ENCODE data around the gene CLNK. TPM values are rescaled to one million over a fixed set of nuclear protein-coding genes. Genes with fewer than 3 reads are reported as not detected.

The CLNK gene
- total and polyA plus RNA-seq, 5 donors = not detected

GRCh38 chr4:10722957-10723356 lies 38.4 kb upstream of the CLNK start:
- Histone ChIP-seq H3K27ac (ENCODE audit: low read length) (no peak overlapping the region), H3K27me3 (ENCODE audit: control insufficient read depth, insufficient read depth) (no peaks in the 10 kb centered on the region), H3K4me1 (ENCODE audit: control insufficient read depth, insufficient read depth, low read length) (no peaks in the 10 kb centered on the region), H3K9me3 (ENCODE audit: control insufficient read depth, low read length) (no peaks in the 10 kb centered on the region), H3K4me3 (ENCODE audit: low read length) (no peak overlapping the region)
- no peak for ATAC-seq
- intact Hi-C loops (cut with DNase I) = no loop called here
- WGBS = 62% methylated on average over 4 of the region's 4 CpGs
- no peak for DNase-seq

- H3K4me1 ChIP-seq (ENCODE audit: control insufficient read depth, insufficient read depth, low read length) = no peaks in the 10 kb centered on the region
- intact Hi-C loops (cut with DNase I) = no loop called here
- H3K9me3 ChIP-seq (ENCODE audit: control insufficient read depth, low read length) = no peaks in the 10 kb centered on the region
- H3K4me3 ChIP-seq (ENCODE audit: low read length) = no peak overlapping the region
- no peak for DNase-seq
- H3K27me3 ChIP-seq (ENCODE audit: control insufficient read depth, insufficient read depth) = no peaks in the 10 kb centered on the region
- whole genome bisulfite sequencing = 91% methylated on average over 4 of the region's 4 CpGs
- H3K27ac ChIP-seq (ENCODE audit: low read length) = no peak overlapping the region
- ATAC-seq = no peak
Observed at GRCh38 chr4:10721616-10722015, 37.0 kb upstream of the CLNK start.

GRCh38 chr4:10716163-10716562 lies 31.6 kb upstream of the CLNK start:
- no peak overlapping the region for H3K4me3 ChIP-seq (ENCODE audit: low read length)
- 87% methylated on average over 2 of the region's 2 CpGs for WGBS
- intact Hi-C loops (cut with DNase I) = no loop called here

GRCh38 chr4:10715696-10716095 lies 31.1 kb upstream of the CLNK start:
- DNase-seq (no peak), ATAC-seq (no peak)
- intact Hi-C loops (cut with DNase I) = no loop called here
- 51% methylated on average over 5 of the region's 5 CpGs for WGBS
- Histone ChIP-seq H3K27ac (ENCODE audit: low read length) (no peak overlapping the region), H3K9me3 (ENCODE audit: control insufficient read depth, low read length) (no peaks in the 10 kb centered on the region), H3K4me3 (ENCODE audit: low read length) (no peak overlapping the region), H3K27me3 (ENCODE audit: control insufficient read depth, insufficient read depth) (no peaks in the 10 kb centered on the region), H3K4me1 (ENCODE audit: control insufficient read depth, insufficient read depth, low read length) (no peaks in the 10 kb centered on the region)

More at GRCh38 chr4:10716163-10716562, 31.6 kb upstream of the CLNK start:
- H3K4me1 ChIP-seq (ENCODE audit: control insufficient read depth, insufficient read depth, low read length) = no peaks in the 10 kb centered on the region
- ATAC-seq (no peak), DNase-seq (no peak)
- no peak overlapping the region for H3K27ac ChIP-seq (ENCODE audit: low read length)
- no peaks in the 10 kb centered on the region for H3K9me3 ChIP-seq (ENCODE audit: control insufficient read depth, low read length)
- H3K27me3 ChIP-seq (ENCODE audit: control insufficient read depth, insufficient read depth) = no peaks in the 10 kb centered on the region

- Histone ChIP-seq H3K27ac (ENCODE audit: low read length) (no peak overlapping the region), H3K27me3 (ENCODE audit: control insufficient read depth, insufficient read depth) (no peaks in the 10 kb centered on the region), H3K4me3 (ENCODE audit: low read length) (no peak overlapping the region), H3K9me3 (ENCODE audit: control insufficient read depth, low read length) (no peaks in the 10 kb centered on the region), H3K4me1 (ENCODE audit: control insufficient read depth, insufficient read depth, low read length) (no peaks in the 10 kb centered on the region)
- DNase-seq = no peak
- no peak for ATAC-seq
- 89% methylated on average over 4 of the region's 4 CpGs for WGBS
- intact Hi-C loops (cut with DNase I) = no loop called here
Observed at GRCh38 chr4:10715135-10715534, 30.6 kb upstream of the CLNK start.

- ATAC-seq = no peak
- Histone ChIP-seq H3K27ac (ENCODE audit: low read length) (no peak overlapping the region), H3K4me1 (ENCODE audit: control insufficient read depth, insufficient read depth, low read length) (no peaks in the 10 kb centered on the region), H3K4me3 (ENCODE audit: low read length) (no peak overlapping the region), H3K9me3 (ENCODE audit: control insufficient read depth, low read length) (no peaks in the 10 kb centered on the region), H3K27me3 (ENCODE audit: control insufficient read depth, insufficient read depth) (no peaks in the 10 kb centered on the region)
- 82% methylated on average over 3 of the region's 3 CpGs for WGBS
- intact Hi-C loops (cut with DNase I) = no loop called here
- DNase-seq = no peak
Observed at GRCh38 chr4:10713591-10713990, 29.0 kb upstream of the CLNK start.

GRCh38 chr4:10706236-10706635 lies 21.7 kb upstream of the CLNK start:
- ATAC-seq = peak in 1 of 2 donors; percentile 71
- no peak for DNase-seq

GRCh38 chr4:10704430-10704810 lies 19.9 kb upstream of the CLNK start:
- DNase-seq = no peak
- H3K9me3 ChIP-seq (ENCODE audit: control insufficient read depth, low read length) = no peaks in the 10 kb centered on the region
- no peak for ATAC-seq
- no peak overlapping the region for H3K27ac ChIP-seq (ENCODE audit: low read length)
- H3K27me3 ChIP-seq (ENCODE audit: control insufficient read depth, insufficient read depth) = no peaks in the 10 kb centered on the region
- H3K4me1 ChIP-seq (ENCODE audit: control insufficient read depth, insufficient read depth, low read length) = no peaks in the 10 kb centered on the region
- intact Hi-C loops (cut with DNase I) = no loop called here
- H3K4me3 ChIP-seq (ENCODE audit: low read length) = no peak overlapping the region

More at GRCh38 chr4:10706236-10706635, 21.7 kb upstream of the CLNK start:
- no peaks in the 10 kb centered on the region for H3K9me3 ChIP-seq (ENCODE audit: control insufficient read depth, low read length)
- WGBS = 60% methylated on average over 1 of the region's 1 CpG
- H3K27ac ChIP-seq (ENCODE audit: low read length) = no peak overlapping the region
- no peaks in the 10 kb centered on the region for H3K4me1 ChIP-seq (ENCODE audit: control insufficient read depth, insufficient read depth, low read length)
- intact Hi-C loops (cut with DNase I) = no loop called here
- no peak overlapping the region for H3K4me3 ChIP-seq (ENCODE audit: low read length)
- no peaks in the 10 kb centered on the region for H3K27me3 ChIP-seq (ENCODE audit: control insufficient read depth, insufficient read depth)

- Histone ChIP-seq H3K4me1 (ENCODE audit: control insufficient read depth, insufficient read depth, low read length) (no peaks in the 10 kb centered on the region), H3K27ac (ENCODE audit: low read length) (no peak overlapping the region), H3K27me3 (ENCODE audit: control insufficient read depth, insufficient read depth) (no peaks in the 10 kb centered on the region), H3K4me3 (ENCODE audit: low read length) (no peak overlapping the region), H3K9me3 (ENCODE audit: control insufficient read depth, low read length) (no peaks in the 10 kb centered on the region)
- no peak for DNase-seq
- intact Hi-C loops (cut with DNase I) = no loop called here
- no peak for ATAC-seq
- 67% methylated on average over 3 of the region's 3 CpGs for WGBS
Observed at GRCh38 chr4:10703766-10704429, 19.3 kb upstream of the CLNK start.

- H3K9me3 ChIP-seq (ENCODE audit: control insufficient read depth, low read length) = no peaks in the 10 kb centered on the region
- intact Hi-C loops (cut with DNase I) = no loop called here
- no peak overlapping the region for H3K27ac ChIP-seq (ENCODE audit: low read length)
- 66% methylated on average over 5 of the region's 5 CpGs for WGBS
- no peaks in the 10 kb centered on the region for H3K4me1 ChIP-seq (ENCODE audit: control insufficient read depth, insufficient read depth, low read length)
- ATAC-seq = no peak
- H3K4me3 ChIP-seq (ENCODE audit: low read length) = no peak overlapping the region
- no peaks in the 10 kb centered on the region for H3K27me3 ChIP-seq (ENCODE audit: control insufficient read depth, insufficient read depth)
- DNase-seq = no peak
Observed at GRCh38 chr4:10703156-10703555, 18.6 kb upstream of the CLNK start.

GRCh38 chr4:10701702-10702460 lies 17.3 kb upstream of the CLNK start:
- Histone ChIP-seq H3K9me3 (ENCODE audit: control insufficient read depth, low read length) (no peaks in the 10 kb centered on the region), H3K4me3 (ENCODE audit: low read length) (no peak overlapping the region), H3K27me3 (ENCODE audit: control insufficient read depth, insufficient read depth) (no peaks in the 10 kb centered on the region), H3K27ac (ENCODE audit: low read length) (no peak overlapping the region), H3K4me1 (ENCODE audit: control insufficient read depth, insufficient read depth, low read length) (no peaks in the 10 kb centered on the region)
- WGBS = 68% methylated on average over 7 of the region's 7 CpGs
- DNase-seq = no peak
- intact Hi-C loops (cut with DNase I) = no loop called here
- no peak for ATAC-seq
